Measurements from ENCODE around the gene ZNF107.
A peak's percentile ranks its signal among the peaks of the same experiment; 100 is the strongest.

Gene ZNF107

DNA sequence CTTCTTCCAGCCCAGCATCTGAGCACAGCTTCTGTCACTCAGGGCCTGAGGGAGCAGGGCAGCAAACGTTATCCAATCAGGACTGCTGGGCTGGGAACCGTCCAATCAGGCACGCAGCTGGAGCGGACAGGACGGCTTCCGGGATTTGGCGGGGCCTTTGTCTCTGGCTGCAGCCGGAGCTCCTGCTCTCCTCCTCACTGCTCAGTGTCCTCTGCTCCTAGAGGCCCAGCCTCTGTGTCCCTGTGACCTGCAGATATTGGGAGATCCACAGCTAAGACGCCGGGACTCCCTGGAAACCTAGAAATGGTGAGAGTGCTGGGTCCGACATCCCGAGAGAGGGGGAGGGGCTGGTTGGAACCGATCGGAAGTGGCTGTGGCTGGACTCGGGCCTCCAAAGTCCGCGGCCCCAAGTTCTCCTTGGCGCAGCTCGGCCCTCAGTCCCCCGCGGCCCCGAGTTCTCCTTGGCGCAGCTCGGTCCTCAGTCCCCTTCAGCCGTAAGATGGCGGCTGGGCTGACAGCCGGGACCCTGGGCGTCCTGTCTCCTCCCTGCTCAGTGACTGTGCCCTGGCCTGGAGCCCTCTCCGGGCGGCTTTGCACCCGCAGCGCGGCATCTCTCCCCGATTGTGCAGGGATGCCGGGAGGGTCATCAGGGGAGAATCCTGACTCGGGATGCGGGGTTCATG is at the start of gene ZNF107:
ZNF107 (plus strand) TSS at position 154 of the 683 bp plus-strand sequence; CDS start at position 304, 150 bp downstream.
- peak; percentile 60 to 72 for DNase-seq (ENCODE audit: low read depth in 2 of 2)

DNA sequence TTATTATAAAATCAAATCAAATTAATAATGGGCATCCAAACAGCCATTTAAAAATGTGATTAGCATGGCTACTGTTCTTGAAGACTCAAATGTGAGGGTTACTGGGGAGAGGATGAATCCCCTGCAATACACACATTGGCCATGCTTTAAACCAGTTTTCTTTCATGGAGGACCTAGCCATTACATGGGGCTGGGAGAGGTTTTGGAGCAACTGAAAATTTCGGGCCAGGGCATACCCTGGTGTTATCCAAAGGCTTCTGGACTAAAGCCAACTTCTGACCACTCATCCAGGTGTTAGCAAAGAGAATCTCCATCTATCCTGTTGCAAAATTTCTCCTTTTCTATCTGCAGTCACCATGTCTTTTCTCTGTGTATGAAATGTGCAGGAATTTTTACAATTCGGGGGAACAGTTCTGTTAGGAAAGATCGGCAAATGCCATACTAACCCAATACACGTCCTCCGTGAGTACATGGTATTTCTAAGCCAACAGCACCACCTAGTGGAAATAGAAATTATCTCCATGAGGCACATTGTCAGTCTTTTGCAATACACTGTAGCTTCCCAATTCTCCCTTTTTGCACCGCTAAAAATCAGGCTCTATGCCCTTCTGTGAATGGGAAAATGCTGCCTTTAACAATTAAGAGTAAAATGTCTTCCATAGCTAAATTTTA is 47.0 kb upstream of the ZNF107 start:
- peak in 1 of 2 donors; percentile 17 for DNase-seq (ENCODE audit: low read depth in 2 of 2)

DNA sequence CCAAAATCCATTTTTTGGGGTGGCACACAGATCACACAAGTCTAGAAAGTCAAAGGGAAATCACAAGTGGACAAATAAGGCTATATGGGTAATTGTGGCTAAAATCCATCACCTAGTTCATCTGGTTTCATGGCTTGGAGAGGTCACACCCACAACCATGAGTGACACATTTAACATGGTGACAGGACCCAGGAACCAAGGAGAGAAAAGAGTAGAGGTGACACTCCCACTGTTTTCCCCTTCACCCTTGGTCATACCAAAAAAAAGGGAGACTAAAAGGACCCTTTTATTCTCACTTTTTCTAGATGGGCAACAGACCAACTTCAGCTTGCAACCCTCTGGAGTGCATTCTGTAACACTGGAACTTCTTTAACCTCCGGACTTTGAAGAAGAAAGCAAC is 46.2 kb upstream of the ZNF107 start:
- DNase-seq (ENCODE audit: low read depth in 2 of 2) = no peak

DNA sequence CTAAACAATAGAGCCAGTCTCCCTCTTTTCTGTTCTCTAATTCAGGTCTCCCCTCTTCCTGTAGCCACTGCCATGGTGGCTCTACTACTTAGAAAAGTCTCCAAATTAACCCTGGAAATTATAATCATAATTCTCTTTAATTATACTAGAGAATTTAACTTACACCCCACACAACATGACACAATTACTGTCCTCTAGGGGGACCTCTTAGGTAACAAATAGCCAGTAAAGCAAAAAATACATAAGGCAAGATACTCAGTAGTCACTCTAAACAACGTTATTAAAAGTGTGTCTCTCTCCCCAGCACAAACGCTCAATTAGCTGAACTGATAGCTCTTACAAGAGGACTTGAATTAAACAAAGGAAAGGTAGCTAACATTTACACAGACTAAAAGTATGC is 44.3 kb upstream of the ZNF107 start:
- no peak for DNase-seq (ENCODE audit: low read depth in 2 of 2)

DNA sequence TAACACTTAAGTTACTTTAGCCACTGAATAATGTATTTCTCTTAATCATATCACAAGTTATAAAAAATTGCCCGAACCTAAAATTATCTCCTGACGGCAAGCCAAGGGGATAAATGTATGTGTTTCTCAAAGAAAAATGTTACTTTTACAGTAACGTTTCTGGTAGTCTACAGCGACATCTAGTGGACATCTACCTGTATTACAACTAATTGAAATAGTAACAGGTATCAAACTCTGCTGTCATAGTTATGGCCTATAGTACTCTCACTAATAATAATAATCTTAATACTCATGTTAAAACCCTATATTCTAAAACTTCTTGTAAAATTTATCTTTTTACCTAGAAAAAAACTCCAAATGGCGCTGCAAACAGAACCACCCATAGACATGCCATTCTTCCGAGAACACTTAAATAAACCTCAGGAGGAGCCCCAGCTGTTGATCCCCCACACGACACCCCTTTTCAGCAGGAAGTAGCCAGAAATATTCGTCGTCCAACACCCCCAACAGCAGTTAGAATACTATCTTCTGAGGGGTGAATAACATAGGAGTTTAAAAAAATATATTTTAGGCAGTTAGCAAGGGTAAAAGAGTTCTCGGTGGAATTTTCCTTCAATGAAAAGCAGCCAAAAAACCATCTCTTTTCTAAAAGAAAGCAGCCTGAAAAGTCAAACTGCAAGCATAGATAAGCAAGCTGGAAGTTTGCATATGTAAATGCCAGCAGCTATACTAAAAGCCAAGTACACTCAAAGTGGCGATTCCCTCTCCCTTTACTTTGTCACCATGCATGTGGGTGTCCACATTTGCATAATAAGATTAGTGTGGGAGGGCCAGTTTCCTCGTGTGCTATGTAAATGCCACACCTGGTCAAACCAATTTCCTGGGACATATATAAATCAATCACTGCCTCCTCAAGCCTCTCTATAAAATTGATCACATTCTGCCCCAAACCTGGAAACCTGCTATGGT is 40.5 kb upstream of the ZNF107 start:
- DNase-seq (ENCODE audit: low read depth in 2 of 2) = no peak

DNA sequence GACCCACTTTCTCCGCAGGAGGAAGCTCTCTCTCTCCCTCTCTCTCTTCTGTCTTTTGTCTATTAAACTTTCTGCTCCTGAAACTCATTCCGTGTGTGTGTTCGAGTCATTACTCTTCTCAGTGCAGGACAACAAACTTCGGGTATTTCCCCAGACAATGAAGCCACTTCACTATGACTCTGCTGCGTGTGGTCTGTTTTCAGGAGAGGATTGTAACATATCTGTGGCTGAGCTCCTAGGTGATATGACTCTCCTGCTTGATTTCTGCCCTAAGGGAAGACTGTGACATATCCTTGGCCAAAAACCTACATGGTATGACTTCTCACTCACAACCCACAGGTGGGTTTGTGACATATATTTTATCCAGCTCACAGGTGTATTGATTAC is 39.9 kb upstream of the ZNF107 start:
- DNase-seq (ENCODE audit: low read depth in 2 of 2) = no peak

DNA sequence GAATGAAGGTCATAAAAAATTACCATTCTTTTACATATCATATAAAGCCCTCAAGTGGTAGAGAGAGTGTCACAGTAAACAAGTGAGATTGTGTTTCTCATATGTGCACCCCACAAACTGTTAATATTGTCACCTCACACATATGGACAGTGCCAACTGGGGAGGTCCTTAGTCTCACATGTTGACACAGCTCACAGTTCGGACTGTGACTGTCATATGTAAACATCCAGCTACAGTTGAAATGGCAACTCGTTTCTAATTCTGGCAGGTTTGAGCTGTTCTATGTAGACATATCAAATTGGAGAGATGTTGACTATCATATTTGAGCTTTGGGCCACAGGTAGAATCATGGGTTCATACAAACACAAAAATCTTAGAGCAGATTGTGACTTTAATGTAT is 39.4 kb upstream of the ZNF107 start:
- DNase-seq (ENCODE audit: low read depth in 2 of 2) = no peak

DNA sequence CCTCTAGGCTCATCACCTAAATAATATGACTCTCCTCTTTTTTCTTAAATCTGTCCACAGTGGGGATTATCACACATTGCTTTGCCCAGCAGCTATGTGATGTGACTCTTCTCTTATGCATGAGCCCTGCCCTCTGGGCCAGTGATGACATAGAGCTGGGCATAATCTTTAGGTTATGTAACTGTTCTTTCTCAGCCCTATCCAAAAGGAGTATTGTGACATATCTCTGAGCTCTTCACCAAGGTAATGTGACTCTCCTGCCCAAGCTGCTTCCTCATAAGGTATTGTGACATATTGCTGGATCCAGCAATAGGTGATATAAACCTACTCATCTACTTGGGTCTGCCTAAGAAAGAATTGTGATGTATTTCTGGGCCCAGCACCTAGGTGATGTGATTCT is 37.7 kb upstream of the ZNF107 start:
- no peak for DNase-seq (ENCODE audit: low read depth in 2 of 2)

DNA sequence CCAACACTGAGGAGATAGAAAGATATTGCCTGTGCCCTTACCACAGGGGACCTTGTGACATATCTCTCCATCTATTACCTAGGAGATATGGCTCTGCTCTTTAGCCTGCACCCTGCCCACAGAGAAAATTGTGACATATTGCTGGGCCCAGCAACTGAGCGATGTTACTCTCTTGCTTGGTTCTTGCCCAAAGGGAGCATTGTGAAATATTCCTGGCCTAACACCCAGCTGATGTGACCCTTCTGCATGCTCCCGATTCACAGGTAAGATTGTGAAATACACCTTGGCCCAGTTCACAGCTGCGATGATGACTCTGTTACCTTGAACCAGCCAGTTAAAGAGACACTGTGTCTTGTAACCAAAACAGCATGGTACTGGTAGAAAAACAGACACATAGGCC is 37.2 kb upstream of the ZNF107 start:
- DNase-seq (ENCODE audit: low read depth in 2 of 2) = no peak

DNA sequence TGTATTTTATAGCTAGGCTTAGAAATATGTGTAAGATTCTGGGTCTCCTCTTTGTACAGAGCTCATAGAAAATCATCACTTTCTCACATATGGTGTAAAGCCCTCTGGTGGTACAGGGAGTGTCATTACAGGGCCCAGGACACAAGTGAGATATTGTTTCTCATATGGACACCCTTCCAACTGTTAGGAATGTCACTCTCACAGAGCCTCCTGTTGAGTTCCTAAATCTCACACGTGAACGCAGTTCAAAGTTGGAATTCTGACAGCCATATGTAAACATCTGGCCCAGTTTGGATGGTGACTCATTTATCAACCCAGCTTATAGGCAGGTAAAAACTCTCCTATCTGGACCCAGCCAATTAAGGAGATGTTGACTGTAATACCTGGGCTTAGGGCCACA is 35.4 kb upstream of the ZNF107 start:
- DNase-seq (ENCODE audit: low read depth in 2 of 2) = no peak

DNA sequence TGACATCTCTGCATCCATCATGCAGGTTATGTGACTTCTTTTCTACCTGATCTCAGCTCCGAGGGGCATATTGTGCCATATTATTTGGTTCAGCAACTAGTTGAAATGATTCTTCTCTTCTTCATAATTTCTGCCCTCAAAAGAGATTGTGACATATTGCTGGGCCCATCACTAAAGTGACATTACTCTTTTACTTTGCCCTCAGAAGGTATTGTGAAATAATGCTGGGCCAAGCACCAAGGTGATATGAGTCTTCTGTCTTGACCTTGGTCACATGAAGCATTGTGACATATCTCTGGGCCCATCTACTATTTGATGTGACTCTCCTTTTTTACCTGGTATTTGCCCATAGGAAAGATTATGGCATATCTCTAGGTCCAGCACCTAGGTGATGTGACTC is 33.9 kb upstream of the ZNF107 start:
- no peak for DNase-seq (ENCODE audit: low read depth in 2 of 2)

DNA sequence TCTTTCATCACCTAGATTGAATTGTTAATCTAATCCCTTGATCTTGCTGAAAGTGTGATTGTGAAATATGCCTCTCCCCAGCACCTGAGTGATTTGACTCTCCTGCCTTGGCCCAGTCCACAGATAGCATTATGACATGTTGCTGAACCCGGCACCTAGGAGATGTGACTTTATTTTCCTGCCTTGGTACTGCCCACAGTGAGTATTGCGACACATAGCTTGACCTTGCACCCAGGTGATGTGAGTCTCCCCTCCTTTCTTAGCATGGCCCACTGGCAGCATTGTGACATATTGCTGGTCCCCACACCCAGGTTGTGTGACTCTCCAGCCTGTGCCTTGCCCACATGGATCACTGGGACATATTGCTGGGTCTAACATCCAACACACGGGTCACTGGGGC is 32.5 kb upstream of the ZNF107 start:
- no peak for DNase-seq (ENCODE audit: low read depth in 2 of 2)

DNA sequence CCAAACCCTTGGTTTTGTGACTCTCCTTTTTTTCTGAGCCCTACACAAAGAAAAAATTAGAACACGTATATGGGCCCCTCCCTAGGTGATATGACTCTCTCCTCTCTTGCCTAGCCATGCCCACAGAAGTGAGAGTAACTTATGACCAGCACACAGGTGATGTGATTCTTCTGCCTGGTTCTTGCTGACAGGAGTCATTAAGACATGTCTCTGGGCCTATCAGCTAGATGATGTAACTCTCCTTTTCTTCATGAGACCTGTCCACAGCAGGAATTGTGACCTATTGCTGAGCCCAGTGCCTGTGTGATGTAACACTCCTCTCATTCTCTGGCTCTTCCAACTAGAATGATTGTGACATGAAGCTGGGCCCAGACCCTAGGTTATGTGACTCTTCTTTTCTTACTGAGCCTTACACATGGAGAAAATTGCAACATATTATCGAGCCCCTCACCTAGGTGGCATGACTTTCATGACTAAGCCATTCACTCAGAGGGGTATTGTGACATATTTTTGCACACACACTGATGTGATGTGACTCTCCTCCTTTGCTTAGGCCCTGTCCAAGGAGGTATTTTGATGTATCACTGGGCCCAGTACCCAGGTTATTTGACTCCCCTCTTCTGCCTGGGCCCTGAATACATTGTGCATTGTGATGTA is 31.4 kb upstream of the ZNF107 start:
- DNase-seq (ENCODE audit: low read depth in 2 of 2) = no peak

DNA sequence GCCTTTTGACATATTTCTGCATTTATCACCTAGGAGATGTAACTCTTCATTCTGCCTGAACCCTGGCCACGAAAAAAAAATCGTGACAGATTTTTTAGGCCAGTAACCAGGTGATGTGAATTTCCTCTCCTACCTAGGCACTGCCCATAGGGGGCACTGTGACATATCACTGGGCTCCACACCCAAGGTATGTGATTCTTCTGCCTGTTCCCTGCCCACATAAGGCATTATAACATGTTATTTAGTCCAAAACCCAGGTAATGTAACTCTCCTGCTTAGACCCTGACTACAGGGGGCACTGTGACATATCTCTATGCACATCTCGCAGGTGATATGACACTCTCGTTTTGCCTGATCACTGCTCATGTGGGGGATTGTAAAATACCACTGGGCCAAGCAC is 29.5 kb upstream of the ZNF107 start:
- no peak for DNase-seq (ENCODE audit: low read depth in 2 of 2)

DNA sequence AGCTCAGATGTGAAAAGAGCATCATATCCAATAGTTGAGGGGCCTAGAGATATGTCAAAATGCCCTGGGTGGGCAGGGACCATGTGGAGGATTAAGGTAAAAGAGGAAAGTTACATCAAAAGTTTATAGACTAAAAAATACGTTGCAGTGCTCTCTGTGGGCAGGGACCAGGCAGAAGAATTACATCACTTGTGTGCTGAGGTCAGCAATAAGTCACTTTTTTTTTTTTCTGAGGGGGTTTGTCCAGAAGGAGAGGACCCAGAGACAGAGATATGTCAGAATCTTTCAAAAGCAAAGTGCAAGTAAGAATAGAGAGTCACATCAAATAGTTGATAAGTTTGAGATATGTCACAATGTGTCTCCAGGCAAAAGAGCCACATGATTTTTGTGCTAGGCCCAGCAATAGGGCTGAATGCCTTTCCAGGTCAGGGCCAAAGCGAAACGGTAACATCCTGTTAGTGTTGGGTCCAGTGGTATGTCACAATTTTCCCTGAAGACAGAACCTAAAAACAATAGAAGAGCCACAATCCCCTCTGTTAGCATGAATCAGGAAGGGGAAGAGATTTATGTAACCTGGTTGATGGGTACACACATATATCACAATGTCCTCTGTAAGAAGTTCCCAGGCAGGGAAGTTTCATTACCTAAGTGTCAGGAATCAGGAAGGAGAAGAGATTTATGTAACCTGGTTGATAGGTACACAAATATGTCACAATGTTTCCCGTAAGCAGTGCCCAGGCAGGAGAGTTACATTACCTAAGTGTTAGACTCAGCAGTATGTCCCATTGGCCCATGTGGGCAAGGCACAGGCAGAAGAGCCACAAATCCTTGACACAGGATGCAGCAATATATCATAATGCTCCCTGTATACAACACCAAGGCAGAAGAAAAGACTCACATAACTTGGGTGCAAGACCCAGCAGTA is 28.1 kb upstream of the ZNF107 start:
- DNase-seq (ENCODE audit: low read depth in 2 of 2) = no peak

DNA sequence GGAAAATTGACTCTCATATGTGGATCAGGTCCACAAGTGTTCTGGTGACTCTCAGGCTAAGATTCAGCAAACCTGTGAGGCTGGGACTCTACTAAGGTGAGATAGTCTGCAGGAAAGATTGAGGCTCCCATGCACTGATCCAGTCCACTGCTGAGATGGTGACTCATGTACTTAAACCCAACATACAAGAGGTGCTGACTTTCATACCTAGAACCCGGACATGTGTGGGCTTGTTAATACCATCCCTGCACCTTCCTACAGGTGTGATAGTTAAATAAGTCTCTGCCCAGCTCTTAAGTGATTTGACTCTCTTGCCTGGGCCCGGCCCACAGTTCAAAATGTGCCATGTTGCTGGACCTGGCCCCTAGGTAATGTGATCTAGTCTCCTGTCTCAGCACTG is 27.1 kb upstream of the ZNF107 start:
- no peak for DNase-seq (ENCODE audit: low read depth in 2 of 2)

DNA sequence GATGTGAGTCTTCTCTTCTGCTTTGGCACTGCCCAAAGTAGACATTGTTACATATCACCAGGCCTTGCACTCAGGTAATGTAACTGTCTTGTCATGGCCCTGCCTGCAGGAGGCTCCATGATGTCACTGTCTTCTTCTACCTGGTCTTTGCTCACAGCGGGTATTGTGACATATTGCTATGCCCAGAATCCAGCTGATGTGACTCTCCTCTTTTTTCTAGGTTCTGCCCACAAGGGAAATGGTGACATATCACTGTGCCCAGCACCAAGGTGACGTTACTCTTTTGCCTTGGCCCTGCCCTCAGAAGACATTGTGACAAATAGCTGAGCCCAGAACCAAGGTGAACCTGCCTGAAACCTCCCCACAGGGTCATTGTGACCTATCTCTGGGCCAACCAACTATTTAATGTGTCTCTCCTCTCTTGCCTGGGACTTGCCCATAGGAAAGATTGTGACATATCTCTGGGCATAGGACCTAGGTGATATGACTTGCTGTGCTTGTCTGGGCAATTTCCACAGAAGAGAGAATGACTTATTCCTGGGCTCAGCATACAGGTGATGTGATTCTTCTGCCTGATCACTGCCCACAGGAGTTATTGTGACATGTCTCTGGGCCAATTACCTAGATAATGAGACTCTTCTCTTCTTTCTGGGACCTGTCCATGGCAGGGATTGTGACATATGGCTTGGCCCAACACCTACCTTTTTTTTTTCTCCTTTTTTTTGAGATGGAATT is 26.5 kb upstream of the ZNF107 start:
- no peak for DNase-seq (ENCODE audit: low read depth in 2 of 2)

DNA sequence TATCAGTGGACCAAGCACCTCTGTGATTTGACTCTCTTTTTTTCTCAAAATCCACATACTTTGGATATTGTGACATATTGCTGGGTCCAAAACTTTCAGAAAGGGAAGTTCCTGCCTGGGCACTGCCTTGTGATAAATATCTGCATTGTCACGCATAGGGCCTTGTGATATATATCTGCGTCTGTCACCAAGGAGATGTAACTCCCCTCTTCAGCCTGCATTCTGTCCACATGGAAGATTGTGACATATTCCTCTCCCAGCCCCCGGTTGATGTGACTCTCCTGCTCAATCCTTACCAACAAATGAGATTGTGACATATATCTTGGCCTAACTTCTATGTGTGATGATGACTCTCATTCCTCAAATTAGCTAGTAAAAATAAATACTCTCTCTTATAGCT is 25.4 kb upstream of the ZNF107 start:
- no peak for DNase-seq (ENCODE audit: low read depth in 2 of 2)

DNA sequence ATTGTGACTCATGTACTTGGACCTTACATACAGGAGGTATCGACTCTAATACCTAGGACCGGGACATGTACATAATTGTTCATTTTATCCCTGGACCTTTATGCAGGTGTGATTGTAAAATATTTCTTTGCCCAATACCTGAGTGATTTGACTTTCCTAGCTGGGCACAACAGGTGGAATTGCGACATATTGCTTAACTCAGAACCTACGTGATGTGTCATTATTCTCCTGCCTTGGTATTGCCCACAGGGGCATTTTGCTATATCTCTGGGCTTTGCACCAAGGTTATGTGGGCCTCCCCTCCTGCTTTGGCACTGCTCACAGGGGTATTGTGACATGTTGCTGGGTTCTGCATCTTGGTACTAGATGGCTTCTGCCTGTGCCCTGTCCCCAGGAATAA is 23.9 kb upstream of the ZNF107 start:
- no peak for DNase-seq (ENCODE audit: low read depth in 2 of 2)

DNA sequence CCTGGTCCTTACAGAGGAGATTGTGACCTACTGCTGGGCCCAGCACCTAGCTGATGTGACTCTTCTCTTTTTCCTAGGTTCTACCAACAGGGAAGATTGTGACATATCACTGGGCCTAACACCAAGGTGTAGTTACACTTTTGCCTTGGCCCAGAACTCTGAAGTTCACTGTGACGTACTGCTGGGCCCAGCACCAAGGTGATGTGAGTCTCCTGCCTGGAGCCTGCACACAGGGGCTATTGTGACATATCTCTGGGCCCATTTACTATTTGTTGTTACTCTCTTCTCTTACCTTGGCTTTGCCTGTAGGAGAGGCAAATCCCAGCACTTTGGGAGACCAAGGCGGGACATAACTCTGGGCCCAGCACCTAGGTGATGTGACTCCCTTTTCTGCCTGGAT is 23.1 kb upstream of the ZNF107 start:
- DNase-seq (ENCODE audit: low read depth in 2 of 2) = no peak
